Mononuclear cell (primary cell): Measurements from ENCODE around the gene METTL26. TPM values are rescaled to one million over a fixed set of nuclear protein-coding genes. Genes with fewer than 3 reads are reported as not detected.
A peak's percentile ranks its signal among the peaks of the same experiment; 100 is the strongest.

Source experiments
- H3K27me3 ChIP-seq: 2 replicates; pipeline ENCODE4 v1.6.0; 2011; ENCODE audit warnings: low read length, control low read depth; ENCODE audit not compliant: insufficient read depth
- H3K4me1 ChIP-seq: 2 replicates; pipeline ENCODE4 v1.5.1; 2011; ENCODE audit warnings: mild to moderate bottlenecking, low read length, control low read depth; ENCODE audit not compliant: insufficient read depth
- H3K4me3 ChIP-seq: 2 replicates; pipeline ENCODE4 v1.5.1; 2011; ENCODE audit warnings: mild to moderate bottlenecking, low read length, moderate library complexity
- H3K9me3 ChIP-seq: 2 replicates; pipeline ENCODE4 v1.5.1; 2011; ENCODE audit warnings: low read depth, mild to moderate bottlenecking, control low read depth, low read length
- total RNA-seq: library from RNA; depleted of rRNA; stranded (reverse); fragments of >200 nt; gene quantifications from one replicate; pipeline ENCODE4 v1.2.3, GENCODE V29; 2012

The METTL26 gene
- total RNA-seq, 1 donor: 49.0 TPM

DNA sequence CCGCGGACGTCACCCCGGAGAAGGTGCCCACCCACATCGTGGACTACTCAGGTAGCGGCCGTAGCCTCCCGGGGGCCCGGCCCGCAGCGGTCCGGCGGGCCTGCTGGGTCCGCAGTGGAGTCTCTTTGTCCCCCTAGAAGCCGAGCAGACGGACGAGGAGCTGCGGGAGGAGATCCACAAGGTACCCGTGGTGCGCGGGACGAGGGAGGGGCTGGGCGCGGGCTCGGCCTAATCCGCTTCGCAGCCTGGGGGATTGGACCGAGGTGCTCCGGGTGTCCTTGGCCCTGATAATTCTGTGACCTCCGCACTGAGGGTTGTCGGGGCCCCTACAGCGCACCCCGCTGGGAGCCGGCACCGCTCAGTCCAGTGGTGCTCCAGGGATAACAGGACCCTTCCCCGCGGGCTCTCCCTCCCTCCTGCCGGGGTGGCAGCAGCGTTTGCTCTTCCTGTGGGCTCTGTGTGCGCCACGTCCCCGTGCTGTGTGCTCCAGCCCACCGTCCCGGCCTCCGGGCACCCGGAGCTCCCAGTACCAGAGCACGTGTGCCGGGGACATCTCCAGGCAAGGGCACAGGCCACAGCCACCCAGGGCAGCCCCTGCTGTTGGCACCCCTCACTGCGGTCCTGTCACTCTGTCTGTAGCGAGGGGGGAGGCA is 32.5 kb upstream of the METTL26 start:
- H3K4me3 ChIP-seq: peak overlapping the region; percentile 65
- peaks cover 16% of the 10 kb centered on the region for H3K4me1 ChIP-seq
- H3K27me3 ChIP-seq: no peaks in the 10 kb centered on the region
- H3K9me3 ChIP-seq: no peaks in the 10 kb centered on the region

DNA sequence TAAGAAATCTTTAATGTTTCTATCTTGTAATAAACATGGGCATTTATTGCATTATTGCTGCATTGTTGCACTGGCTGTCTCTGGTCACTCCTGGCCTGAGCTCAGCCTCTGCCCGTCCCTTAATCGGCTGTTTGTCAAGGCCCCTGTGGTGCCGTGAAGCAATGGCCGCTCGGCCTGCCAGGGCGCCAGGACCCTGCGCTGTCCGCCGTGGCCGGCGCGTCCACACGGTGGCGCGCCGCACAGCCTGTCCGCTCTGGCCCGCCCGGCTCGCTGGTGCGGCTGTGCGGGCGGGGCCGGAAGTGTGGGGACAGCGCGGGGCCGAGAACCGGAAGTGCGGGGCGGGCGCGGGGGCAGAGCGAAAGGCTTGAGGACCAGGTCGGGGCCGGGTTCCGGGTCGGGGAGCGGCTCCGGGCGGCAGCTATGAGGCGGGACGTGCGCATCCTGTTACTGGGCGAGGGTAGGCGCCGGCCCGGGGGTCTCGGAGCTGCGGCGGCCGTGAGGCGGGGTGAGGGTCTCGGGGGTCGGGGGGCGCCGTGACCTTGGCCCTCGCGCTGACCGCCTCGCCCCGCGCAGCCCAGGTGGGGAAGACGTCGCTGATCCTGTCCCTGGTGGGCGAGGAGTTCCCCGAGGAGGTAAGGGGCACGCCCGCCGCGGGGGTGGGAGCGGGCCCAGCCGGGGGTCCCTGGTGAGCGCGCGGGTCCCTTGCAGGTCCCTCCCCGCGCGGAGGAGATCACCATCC is 31.8 kb upstream of the METTL26 start, which contains the start of gene RHOT2:
RHOT2 (plus strand) TSS at position 353 of the 739 bp plus-strand sequence; CDS start at position 421, 68 bp downstream.
- no peaks in the 10 kb centered on the region for H3K27me3 ChIP-seq
- peak within 1 kb of the TSS; percentile 65 for H3K4me3 ChIP-seq
- H3K9me3 ChIP-seq: no peaks in the 10 kb centered on the region
- peaks cover 16% of the 10 kb centered on the region for H3K4me1 ChIP-seq

DNA sequence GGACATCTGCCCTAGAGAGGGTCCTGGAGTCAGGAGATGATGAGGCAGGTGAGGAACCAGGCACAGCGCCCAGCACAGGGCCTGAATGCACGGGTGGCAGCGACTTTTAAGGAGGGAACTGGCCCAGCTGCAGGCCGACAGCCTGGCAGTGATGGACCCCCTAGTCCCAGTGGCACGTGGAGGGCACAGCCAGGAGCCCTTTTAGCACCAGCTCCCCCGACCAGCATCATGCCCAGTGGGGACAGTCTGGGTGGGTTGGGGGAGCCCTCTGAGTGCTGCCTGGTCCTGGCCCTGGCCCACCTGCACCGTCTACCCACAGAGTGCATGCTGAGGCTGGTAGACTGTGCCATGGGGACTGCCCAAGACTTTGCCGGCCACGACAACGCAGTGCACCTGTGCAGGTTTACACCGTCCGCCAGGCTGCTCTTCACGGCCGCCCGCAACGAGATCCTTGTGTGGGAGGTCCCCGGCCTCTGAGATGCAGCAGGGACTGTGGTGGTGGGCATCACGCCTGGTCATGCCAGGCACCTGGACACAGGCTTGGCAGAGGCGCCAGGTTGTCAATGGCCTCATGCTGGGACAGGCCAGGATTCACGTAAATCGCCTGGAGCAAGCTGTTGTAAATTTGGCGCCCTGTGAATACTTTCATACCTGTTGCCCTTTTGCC is 31.1 kb upstream of the METTL26 start:
- H3K4me3 ChIP-seq: no peak overlapping the region
- no peaks in the 10 kb centered on the region for H3K27me3 ChIP-seq
- peaks cover 16% of the 10 kb centered on the region for H3K4me1 ChIP-seq

DNA sequence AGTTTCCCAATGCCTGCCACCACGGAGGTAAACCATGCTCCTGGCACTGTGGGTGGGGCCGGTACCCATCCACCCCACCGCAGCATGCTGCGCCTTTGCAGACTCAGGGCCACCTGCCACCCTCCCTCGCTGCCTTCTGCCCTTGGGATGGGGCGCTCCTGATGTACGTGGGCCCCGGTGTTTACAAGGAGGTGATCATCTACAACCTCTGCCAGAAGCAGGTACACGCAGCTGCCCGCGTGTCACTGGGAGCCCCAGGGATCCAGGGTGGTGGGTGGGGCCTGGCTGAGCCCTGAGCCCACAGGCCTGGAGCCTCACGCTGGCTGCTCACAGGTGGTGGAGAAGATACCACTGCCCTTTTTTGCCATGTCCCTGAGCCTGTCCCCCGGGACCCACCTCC is 30.5 kb upstream of the METTL26 start:
- H3K4me1 ChIP-seq: peaks cover 16% of the 10 kb centered on the region
- no peaks in the 10 kb centered on the region for H3K27me3 ChIP-seq
- no peaks in the 10 kb centered on the region for H3K9me3 ChIP-seq
- no peak overlapping the region for H3K4me3 ChIP-seq

More for the DNA sequence above, 31.1 kb upstream of the METTL26 start:
- no peaks in the 10 kb centered on the region for H3K9me3 ChIP-seq

DNA sequence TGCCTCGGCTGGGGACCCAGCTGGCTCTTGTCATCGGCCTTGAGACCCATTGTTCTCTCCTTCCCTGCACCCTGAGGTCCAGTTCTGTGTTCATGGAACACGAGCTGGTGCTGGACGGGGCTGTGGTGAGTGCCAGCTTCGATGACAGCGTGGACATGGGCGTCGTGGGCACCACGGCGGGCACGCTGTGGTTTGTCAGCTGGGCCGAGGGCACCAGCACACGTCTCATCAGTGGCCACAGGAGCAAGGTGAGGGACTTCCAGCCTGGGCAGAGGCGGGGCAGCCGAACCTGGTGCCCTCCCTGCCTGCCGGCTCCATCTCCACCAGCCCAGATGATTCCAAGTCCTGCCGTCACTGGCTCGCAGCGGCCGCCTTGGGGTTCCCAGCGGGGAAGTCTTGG is 26.5 kb upstream of the METTL26 start:
- no peaks in the 10 kb centered on the region for H3K27me3 ChIP-seq
- no peaks in the 10 kb centered on the region for H3K9me3 ChIP-seq
- H3K4me3 ChIP-seq: no peak overlapping the region
- H3K4me1 ChIP-seq: peaks cover 18% of the 10 kb centered on the region

DNA sequence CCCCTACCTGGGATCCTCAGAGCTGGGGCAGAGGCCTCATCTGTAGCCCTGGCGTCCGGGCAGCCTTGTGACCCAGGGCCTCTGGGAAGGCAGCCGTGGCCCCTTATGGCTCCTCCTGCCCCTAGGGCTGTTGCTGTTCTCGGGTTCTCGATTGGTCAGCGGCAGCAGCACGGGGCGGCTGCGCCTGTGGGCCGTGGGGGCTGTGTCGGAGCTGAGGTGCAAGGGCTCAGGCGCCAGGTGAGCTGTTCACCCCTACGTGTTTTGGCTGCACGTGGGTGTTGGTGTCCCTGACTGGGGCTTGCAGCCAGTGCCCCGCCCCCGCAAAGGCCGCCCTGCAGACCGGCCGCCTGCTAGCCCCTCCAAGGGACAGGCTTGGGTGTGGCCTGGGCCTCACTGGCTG is 26.0 kb upstream of the METTL26 start:
- Histone ChIP-seq H3K4me1 (peaks cover 13% of the 10 kb centered on the region), H3K4me3 (no peak overlapping the region), H3K9me3 (no peaks in the 10 kb centered on the region), H3K27me3 (no peaks in the 10 kb centered on the region)

DNA sequence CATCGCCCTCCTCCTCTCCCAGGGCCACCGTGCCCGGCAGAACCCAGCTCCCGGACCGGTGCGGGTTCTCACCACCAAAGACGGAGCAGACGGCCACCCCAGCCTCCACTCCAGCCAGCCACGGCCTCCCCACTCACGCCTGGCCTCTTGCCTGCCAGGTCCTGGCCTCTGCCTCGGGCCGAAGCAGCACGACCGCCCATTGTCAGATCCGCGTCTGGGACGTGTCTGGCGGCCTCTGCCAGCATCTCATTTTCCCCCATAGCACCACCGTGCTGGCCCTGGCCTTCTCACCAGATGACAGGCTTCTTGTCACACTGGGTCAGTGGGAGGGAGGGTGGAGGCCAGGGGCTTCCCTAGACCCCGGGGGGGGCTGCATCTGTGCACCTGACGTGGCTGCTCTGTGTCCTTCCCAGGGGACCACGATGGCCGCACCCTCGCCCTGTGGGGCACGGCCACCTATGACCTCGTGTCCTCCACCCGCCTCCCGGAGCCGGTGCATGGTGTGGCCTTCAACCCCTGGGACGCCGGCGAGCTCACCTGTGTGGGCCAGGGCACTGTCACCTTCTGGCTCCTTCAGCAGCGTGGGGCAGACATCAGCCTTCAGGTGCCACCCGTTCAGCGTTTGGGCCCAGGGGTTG is 25.2 kb upstream of the METTL26 start:
- peaks cover 12% of the 10 kb centered on the region for H3K4me1 ChIP-seq
- H3K4me3 ChIP-seq: no peak overlapping the region
- no peaks in the 10 kb centered on the region for H3K27me3 ChIP-seq
- H3K9me3 ChIP-seq: no peaks in the 10 kb centered on the region

DNA sequence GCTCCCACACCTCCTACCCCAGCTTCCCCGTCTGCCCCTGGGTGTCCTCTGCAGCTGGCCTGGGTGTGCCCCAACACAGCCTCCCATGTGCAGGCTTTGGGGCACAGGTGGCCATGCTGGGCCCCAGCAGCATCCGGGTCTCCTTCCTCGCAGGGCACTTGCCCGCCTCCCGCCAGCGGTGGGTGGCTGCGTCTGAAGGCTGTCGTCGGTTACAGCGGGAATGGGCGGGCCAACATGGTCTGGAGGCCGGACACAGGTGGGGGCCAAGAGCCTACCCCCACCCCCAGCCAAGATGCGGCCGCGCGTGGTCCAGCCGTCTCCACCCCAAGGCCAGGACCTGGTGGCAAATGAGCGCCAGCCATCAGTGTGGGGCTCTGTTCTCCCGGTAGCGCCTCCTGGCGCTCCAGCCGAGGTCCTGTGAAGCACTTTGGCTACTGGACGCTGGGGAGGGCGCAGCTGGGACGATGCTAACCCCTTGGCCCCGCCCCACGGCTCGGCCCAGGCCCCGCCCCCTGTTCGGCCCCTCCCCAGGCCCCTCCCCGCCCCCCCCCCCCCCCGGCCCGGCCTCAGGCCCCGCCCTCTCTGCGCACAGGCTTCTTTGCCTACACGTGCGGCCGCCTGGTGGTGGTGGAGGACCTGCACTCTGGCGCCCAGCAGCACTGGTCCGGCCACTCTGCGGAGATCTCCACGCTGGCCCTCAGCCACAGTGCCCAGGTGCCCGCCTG is 24.5 kb upstream of the METTL26 start:
- H3K9me3 ChIP-seq: no peaks in the 10 kb centered on the region
- H3K27me3 ChIP-seq: no peaks in the 10 kb centered on the region
- H3K4me3 ChIP-seq: no peak overlapping the region
- peaks cover 12% of the 10 kb centered on the region for H3K4me1 ChIP-seq

DNA sequence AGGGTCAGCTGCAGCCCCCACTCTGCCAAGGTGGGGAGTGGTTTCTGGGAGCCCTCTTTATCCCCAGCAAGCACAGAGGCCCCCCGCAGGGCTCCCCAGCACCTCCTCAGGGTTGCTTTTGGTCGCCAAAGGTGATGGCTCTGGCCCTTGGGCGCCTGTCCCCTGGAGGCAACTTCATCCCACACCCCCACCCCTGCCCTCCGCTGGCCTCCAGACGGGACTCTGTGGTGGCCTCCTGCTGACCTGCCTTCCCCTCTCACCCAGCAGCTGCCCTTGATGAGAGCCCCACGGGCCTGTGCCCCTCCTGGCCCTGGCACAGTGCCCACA is 24.0 kb upstream of the METTL26 start:
- Histone ChIP-seq H3K9me3 (no peaks in the 10 kb centered on the region), H3K4me3 (no peak overlapping the region), H3K27me3 (no peaks in the 10 kb centered on the region), H3K4me1 (peaks cover 12% of the 10 kb centered on the region)

DNA sequence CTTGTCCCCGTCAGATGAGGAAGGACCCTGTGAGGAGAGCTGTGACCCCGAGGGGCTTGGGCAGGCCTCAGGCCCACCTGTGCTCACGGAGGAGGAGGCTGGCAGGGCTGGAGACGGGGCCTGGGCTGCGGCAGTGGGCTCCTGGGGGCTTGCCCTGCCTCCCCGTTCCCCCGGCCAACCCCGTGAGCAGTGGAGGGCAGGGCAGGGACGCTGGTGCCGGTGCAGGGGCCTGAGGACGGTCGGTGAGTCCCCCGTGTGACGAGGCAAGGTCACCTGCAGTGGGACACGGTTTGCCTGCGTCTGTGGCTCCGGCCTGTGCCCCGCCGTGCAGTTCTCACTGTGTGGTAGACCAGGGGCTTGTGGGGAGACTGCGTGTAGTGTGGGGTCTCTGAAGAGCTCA is 23.5 kb upstream of the METTL26 start:
- no peaks in the 10 kb centered on the region for H3K27me3 ChIP-seq
- no peaks in the 10 kb centered on the region for H3K9me3 ChIP-seq
- H3K4me3 ChIP-seq: no peak overlapping the region
- peaks cover 12% of the 10 kb centered on the region for H3K4me1 ChIP-seq

DNA sequence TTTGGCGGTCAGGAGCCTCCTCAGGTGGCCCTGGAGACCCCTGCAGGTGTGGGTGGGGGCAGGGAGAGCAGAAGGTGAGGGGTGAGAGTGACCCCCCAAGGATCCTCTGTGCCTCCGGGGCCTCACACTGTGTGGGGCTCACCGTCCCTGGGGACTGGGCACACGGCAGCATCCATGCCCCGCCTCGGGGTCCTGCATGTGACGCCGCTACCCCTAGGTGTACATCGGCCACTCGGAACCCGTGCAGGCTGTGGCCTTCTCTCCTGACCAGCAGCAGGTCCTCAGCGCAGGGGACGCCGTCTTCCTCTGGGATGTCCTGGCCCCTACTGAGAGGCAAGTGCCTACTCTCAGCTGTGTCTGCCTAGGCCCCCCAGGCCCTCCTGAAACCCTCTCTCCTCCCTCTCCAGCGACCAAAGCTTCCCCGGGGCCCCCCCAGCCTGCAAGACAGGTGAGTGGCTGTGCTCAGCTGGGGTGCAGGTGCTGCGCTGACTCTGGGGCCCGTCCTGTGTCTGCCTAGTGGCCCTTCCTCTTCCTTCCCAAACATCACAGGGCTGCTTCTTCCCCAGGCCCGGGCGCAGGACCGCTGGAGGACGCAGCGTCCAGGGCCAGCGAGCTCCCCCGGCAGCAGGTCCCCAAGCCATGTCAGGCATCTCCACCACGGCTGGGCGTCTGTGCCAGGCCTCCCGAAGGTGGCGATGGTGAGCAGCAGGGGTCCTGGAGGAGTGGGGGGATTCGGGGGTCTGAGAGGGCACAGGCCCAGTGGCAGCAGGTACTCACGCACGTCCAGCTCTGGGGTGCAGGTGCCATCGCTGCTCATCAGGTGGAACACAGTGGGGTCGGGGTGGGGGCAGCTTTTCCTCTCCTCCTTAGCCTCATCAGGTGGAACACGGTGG is 22.8 kb upstream of the METTL26 start:
- no peak overlapping the region for H3K4me3 ChIP-seq
- peaks cover 12% of the 10 kb centered on the region for H3K4me1 ChIP-seq
- no peaks in the 10 kb centered on the region for H3K27me3 ChIP-seq
- no peaks in the 10 kb centered on the region for H3K9me3 ChIP-seq

DNA sequence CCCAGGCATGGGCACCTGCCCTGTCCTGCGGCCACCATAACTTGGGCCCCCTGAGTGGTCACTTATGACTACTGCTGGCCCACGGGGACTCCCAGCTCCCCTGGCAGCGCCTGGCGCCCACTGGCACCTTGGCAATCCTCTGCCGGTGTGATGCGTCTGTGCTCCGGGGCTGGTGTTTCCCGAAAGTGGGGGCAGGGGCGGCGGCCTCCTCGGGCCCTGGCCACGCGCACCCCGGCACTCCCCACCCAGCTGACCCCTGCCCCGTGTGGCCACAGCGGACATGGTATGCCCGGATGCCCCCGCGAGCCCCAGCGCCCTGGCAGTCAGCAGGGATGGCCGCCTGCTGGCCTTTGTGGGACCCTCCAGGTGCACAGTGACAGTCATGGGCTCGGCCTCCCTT is 21.4 kb upstream of the METTL26 start:
- Histone ChIP-seq H3K4me1 (peaks cover 12% of the 10 kb centered on the region), H3K9me3 (no peaks in the 10 kb centered on the region), H3K27me3 (no peaks in the 10 kb centered on the region), H3K4me3 (no peak overlapping the region)

DNA sequence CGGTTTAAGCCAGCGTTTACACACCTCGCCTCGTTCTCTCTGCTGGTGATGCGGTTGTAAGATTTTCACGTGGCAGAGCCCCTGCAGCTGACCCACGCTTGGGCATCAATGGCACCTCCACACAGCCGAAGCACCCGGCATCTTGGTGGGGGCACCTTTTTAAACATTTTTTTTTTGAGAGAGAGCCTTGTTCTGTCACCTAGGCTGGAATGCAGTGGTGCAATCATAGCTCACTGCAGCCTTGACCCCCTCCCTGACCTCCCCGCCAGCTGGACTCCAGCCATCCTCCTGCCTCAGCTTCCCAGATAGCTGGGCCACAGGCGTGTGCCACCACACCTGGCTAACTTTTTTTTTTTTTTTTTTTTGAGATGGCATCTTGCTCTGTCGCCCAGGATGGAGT is 17.9 kb upstream of the METTL26 start:
- H3K4me1 ChIP-seq: peaks cover 7% of the 10 kb centered on the region
- H3K4me3 ChIP-seq: no peak overlapping the region
- no peaks in the 10 kb centered on the region for H3K27me3 ChIP-seq
- no peaks in the 10 kb centered on the region for H3K9me3 ChIP-seq
